NCI-H128 (cell line): ENCODE data around the gene MS4A6A.
"Not testable (repeated sequence)": the region's sequence is repeated elsewhere in the genome, so short reads cannot be mapped to it uniquely, and the experiment has no call there.

Experiments
- DNase-seq: peaks from one replicate; lab custom pipeline; 2025; ENCODE audit not compliant: unreplicated experiment; lab: John Stamatoyannopoulos, UW

MS4A6A gene, protein sequence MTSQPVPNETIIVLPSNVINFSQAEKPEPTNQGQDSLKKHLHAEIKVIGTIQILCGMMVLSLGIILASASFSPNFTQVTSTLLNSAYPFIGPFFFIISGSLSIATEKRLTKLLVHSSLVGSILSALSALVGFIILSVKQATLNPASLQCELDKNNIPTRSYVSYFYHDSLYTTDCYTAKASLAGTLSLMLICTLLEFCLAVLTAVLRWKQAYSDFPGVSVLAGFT

GRCh38 chr11:60182541-60183330 is at the start of gene MS4A6A:
Gene MS4A6A (minus strand): TSS chr11:60183083. CDS start chr11:60181727, 1,356 bp downstream.
- no peak for DNase-seq

DNA sequence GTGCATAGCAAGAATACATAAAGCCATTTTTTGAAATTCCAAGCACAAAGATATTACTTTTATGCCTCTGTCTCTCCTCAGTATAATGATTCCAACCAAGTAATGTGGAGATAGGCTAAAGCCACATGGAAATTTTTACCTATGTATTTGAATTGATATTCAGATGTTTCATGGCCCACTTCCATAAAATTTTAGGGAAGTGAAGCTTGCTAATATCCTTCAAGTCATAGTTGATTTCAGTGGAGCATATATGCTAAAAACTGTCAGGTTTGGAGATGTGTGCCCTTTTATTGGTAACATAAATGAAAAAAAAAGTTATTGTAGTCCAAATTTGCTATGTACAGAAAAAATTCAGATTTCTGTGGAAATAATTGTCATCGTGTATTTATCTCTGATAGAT is 47.8 kb upstream of the MS4A6A start:
- no peak for DNase-seq

GRCh38 chr11:60222141-60222540 is 39.3 kb upstream of the MS4A6A start:
- no peak for DNase-seq

DNA sequence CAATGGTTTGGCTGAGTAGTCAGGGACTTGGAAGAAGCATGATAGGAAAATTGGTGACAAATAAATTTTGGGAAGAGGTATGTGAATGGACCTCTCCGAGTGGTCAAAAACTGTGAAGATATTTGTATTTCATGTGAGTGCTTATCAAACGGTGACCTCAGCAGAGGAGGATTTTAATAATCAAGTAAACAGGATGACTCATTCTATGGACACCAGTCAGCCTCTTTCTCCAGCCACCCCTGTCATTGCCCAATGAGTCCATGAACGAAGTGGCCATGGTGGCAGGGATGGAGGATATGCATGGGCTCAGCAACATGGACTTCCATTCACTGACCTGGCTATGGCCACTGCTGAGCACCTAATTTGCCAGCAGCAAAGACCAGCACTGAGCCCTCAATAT is 38.8 kb upstream of the MS4A6A start:
- DNase-seq, result no peak

GRCh38 chr11:60221181-60221580 is 38.3 kb upstream of the MS4A6A start:
- DNase-seq, result no peak

GRCh38 chr11:60214386-60214785 is 31.5 kb upstream of the MS4A6A start:
- no peak for DNase-seq

- DNase-seq, result no peak
Observed at GRCh38 chr11:60211206-60211605, 28.3 kb upstream of the MS4A6A start.

- DNase-seq, result no peak
Observed at GRCh38 chr11:60209977-60210376, 27.1 kb upstream of the MS4A6A start.

- no peak for DNase-seq
Observed at GRCh38 chr11:60208951-60209350, 26.1 kb upstream of the MS4A6A start.

- DNase-seq, result no peak
Observed at GRCh38 chr11:60208146-60208895, 25.4 kb upstream of the MS4A6A start.

- DNase-seq, result no peak
Observed at GRCh38 chr11:60206616-60207015, 23.7 kb upstream of the MS4A6A start.

DNA sequence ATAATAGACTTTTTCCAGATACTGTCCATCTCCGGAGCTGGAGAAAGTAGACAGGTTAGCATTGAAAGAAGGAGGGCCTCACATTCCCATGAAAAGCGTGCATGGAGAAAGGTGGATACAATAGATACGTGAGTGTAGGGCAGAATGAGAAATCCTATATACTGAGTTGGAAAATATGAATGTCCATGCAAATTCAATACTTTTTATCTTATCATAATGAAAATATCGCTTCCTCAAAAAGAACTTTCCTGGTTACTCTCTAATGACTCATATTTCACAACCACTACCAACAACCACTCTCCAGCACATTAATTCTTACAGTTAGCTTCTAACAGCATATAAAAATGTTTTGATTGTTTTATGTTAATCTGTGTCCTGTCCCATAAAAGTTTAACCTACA is 22.0 kb upstream of the MS4A6A start:
- DNase-seq, result no peak

- DNase-seq, result not testable (repeated sequence)
Observed at GRCh38 chr11:60201334-60201733, 18.5 kb upstream of the MS4A6A start.

- no peak for DNase-seq
Observed at GRCh38 chr11:60197442-60197841, 14.6 kb upstream of the MS4A6A start.

GRCh38 chr11:60195923-60196368 is 13.1 kb upstream of the MS4A6A start:
- no peak for DNase-seq

DNA sequence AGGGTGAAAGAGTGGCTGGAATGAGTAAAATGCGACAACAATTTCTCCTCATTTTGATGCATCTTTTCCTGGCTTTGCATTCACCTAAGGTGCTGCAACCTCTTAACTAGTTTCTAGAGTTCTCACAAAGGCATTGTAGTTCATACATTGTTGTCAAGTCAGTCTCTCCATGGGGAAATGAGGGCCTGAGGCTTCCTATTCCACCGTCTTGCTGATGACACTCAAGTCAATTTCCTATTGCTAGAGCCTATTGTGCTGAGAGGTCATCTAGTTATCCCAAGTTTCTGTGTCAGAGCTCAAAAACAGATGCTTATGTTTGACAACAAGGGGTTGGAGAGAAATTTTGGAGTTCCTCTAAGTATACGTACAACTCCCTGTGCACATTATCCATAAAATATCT is 11.6 kb upstream of the MS4A6A start:
- DNase-seq, result no peak

- no peak for DNase-seq
Observed at GRCh38 chr11:60193687-60194433, 11.0 kb upstream of the MS4A6A start.

GRCh38 chr11:60192564-60192963 is 9.7 kb upstream of the MS4A6A start:
- DNase-seq, result not testable (repeated sequence)

GRCh38 chr11:60188481-60188880 is 5.6 kb upstream of the MS4A6A start:
- not testable (repeated sequence) for DNase-seq

GRCh38 chr11:60186128-60186527 is 3.2 kb upstream of the MS4A6A start:
- DNase-seq, result not testable (repeated sequence)

DNA sequence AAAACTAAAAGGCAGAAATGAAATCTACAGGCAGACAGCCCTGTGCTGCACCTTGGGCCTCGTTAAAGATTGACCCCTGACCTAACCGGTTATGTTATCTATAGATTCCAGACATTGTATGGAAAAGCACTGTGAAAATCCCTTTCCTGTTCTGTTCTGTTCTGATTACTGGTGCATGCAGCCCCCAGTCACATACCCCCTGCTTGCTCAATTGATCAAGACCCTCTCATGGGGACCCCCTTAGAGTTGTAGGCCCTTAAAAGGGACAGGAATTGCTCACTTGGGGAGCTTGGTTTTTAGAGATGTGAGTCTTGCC is 2.6 kb upstream of the MS4A6A start:
- DNase-seq, result not testable (repeated sequence)
